ENCODE measurements around the gene GALNT13.

The GALNT13 gene

DNA sequence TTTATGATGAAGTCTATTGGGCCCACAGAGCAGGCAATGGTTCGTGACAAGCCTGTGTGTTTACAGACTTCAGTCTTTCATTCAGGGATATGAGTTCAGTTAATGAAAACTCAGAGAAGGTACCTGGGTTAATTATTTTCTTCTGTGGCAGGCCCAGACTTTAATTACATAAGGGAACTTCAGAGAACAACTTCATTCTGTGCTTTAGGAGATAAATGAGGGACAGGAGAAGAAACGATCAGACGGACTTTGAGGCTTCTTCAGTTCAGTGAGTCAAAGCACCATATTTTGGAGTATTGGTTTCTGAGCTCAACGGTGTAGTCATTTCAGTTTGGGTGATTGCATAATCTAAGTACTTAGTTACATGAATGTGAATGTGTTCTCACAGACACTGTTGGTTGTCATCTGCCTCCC, 623.7 kb downstream of the GALNT13 start:
- no peak for DNase-seq

GRCh38 chr2:154497019-154497418, 625.3 kb downstream of the GALNT13 start:
- DNase-seq = no peak

Measured in CD4-positive, alpha-beta T cell treated with Interferon alpha-2 for 1 hour (primary cell).